Fibroblast of the aortic adventitia (primary cell): Measurements from ENCODE around the gene CNR2. TPM values are rescaled to one million over a fixed set of nuclear protein-coding genes. Genes with fewer than 3 reads are reported as not detected.

Experiments used
- DNase-seq: peaks from one replicate; pipeline ENCODE4 v3.0.0-alpha.2; 2010; ENCODE audit warnings: low read depth
- H3K4me3 ChIP-seq: 2 replicates; pipeline ENCODE4 v1.5.1; 2011; ENCODE audit warnings: low read depth, mild to moderate bottlenecking, control low read depth, low read length, moderate library complexity
- CTCF ChIP-seq: IDR thresholded peaks from 2 replicates; pipeline ENCODE4 v1.5.1; 2011; ENCODE audit warnings: mild to moderate bottlenecking, low read length, control low read depth, inconsistent platforms; ENCODE audit not compliant: insufficient read depth
- total RNA-seq: library from RNA; depleted of rRNA; stranded (reverse); fragments of >200 nt; gene quantifications from 2 replicates; pipeline ENCODE4 v1.2.3, GENCODE V29; 2012; ENCODE audit warnings: low replicate concordance

CNR2 gene
- total RNA-seq, 1 donor = under 0.01 TPM

GRCh38 chr1:23916209-23917131 is 3.3 kb upstream of the CNR2 start:
- DNase-seq = peak; percentile 49
- peak; percentile 59 for TF ChIP-seq CTCF
- H3K4me3 ChIP-seq = no peak overlapping the region

GRCh38 chr1:23915466-23915865 is 2.3 kb upstream of the CNR2 start:
- no peak overlapping the region for H3K4me3 ChIP-seq
- TF ChIP-seq CTCF = no peak
- DNase-seq = no peak

- TF ChIP-seq CTCF = no peak
- no peak for DNase-seq
- H3K4me3 ChIP-seq = no peak overlapping the region
Observed at GRCh38 chr1:23914921-23915320, 1.8 kb upstream of the CNR2 start.

GRCh38 chr1:23911921-23912320 is 1.2 kb downstream of the CNR2 start:
- H3K4me3 ChIP-seq = no peak overlapping the region
- TF ChIP-seq CTCF = no peak
- no peak for DNase-seq

- DNase-seq = no peak
- no peak for TF ChIP-seq CTCF
Observed at GRCh38 chr1:23910553-23911246, 2.5 kb downstream of the CNR2 start.

GRCh38 chr1:23910144-23910543 is 3.0 kb downstream of the CNR2 start:
- no peak for DNase-seq
- TF ChIP-seq CTCF = no peak
- H3K4me3 ChIP-seq = no peak overlapping the region

More at GRCh38 chr1:23910553-23911246, 2.5 kb downstream of the CNR2 start:
- H3K4me3 ChIP-seq = no peak overlapping the region
